Neutrophil (primary cell): ENCODE data around the gene KANSL1.

ENCODE experiments used
- H3K27ac ChIP-seq: fragments of 200-600 bp; sonication (generic); 2 replicates; pipeline ENCODE4 v1.5.1; 2016; ENCODE audit warnings: mild to moderate bottlenecking, moderate library complexity
- H3K27me3 ChIP-seq: fragments of 200-600 bp; sonication (generic); 2 replicates; pipeline ENCODE4 v1.6.0; 2016; ENCODE audit warnings: mild to moderate bottlenecking
- H3K36me3 ChIP-seq: fragments of 200-600 bp; sonication (generic); 2 replicates; pipeline ENCODE4 v1.5.1; 2017
- H3K4me1 ChIP-seq, 2 experiments: fragments of 200-600 bp in 1 of 2; sonication (generic) in 1 of 2; 1 replicate in 1 of 2; 2 replicates in 1 of 2; pipeline versions ENCODE4 v1.5.1 to v1.6.1; 2013 to 2016; ENCODE audit warnings: low read depth in 1 of 2, low read length in 1 of 2, mild to moderate bottlenecking in 1 of 2, moderate library complexity in 1 of 2; ENCODE audit not compliant: control insufficient read depth in 1 of 2, insufficient read depth in 1 of 2
- H3K4me3 ChIP-seq, 2 experiments: fragments of 200-600 bp in 1 of 2; sonication (generic) in 1 of 2; 1 replicate in 1 of 2; 2 replicates in 1 of 2; pipeline ENCODE4 v1.5.1; 2013 to 2016; ENCODE audit warnings: low read depth in 1 of 2, low read length in 1 of 2, mild to moderate bottlenecking in 1 of 2, moderate library complexity in 1 of 2
- H3K9me3 ChIP-seq: fragments of 200-600 bp; sonication (generic); 2 replicates; pipeline ENCODE4 v1.5.1; 2016
- CTCF ChIP-seq: fragments of 200-600 bp; sonication (generic); IDR thresholded peaks from 2 replicates; pipeline ENCODE4 v1.5.1; 2016; ENCODE audit warnings: antibody characterized with exemption

Gene KANSL1

GRCh38 chr17:45991341-45991740, 201.9 kb downstream of the KANSL1 start:
- H3K27me3 ChIP-seq: no peaks in the 10 kb centered on the region
- no peaks in the 10 kb centered on the region for H3K4me1 ChIP-seq
- H3K36me3 ChIP-seq: no peaks in the 10 kb centered on the region
- no peaks in the 10 kb centered on the region for H3K9me3 ChIP-seq
- H3K27ac ChIP-seq: no peak overlapping the region
- TF ChIP-seq CTCF: no peak
- no peak overlapping the region for H3K4me3 ChIP-seq

DNA sequence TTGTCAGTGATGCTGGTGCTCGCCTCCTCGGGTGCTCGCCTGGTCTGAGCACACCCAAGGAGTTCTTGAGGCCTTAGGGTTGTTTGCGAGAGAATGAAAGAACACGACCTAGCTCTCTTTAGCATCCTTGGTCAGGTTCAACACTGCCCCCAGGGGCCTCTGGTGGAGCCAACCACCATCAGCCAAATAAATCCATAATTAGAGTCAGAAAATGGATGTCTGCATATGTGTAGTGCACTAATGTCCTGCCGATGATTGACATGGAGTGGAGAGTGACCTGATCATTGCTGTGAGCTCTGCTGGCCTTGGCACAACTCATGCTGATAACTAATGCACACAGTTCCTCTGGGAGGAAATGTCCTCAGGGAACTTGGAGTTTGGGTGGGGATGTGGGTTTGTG, 202.3 kb downstream of the KANSL1 start:
- H3K27ac ChIP-seq: no peak overlapping the region
- no peak overlapping the region for H3K4me3 ChIP-seq
- H3K27me3 ChIP-seq: no peaks in the 10 kb centered on the region
- no peaks in the 10 kb centered on the region for H3K9me3 ChIP-seq
- no peaks in the 10 kb centered on the region for H3K4me1 ChIP-seq
- TF ChIP-seq CTCF: no peak
- H3K36me3 ChIP-seq: no peaks in the 10 kb centered on the region

DNA sequence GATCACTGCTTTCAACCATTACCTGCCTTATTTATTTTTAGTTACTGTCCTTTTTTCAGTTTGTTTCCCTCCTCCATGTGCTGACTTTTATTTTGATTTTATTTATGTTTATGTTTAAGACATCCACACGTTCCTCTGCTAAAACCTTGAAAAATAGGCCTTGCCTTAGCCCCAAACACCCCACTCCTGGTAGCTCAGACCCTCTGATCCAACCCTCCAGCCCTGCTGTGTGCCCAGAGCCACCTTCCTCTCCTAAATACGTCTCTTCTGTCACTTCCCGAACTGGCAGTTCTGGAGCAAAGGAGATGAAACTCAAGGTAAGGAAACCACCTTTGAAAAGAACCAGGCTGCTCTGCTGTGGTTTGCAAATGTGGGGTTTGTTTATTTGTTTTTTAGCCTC, 203.5 kb downstream of the KANSL1 start:
- no peak overlapping the region for H3K4me3 ChIP-seq
- no peaks in the 10 kb centered on the region for H3K36me3 ChIP-seq
- no peaks in the 10 kb centered on the region for H3K4me1 ChIP-seq
- no peaks in the 10 kb centered on the region for H3K27me3 ChIP-seq
- TF ChIP-seq CTCF: no peak
- no peaks in the 10 kb centered on the region for H3K9me3 ChIP-seq
- H3K27ac ChIP-seq: no peak overlapping the region

DNA sequence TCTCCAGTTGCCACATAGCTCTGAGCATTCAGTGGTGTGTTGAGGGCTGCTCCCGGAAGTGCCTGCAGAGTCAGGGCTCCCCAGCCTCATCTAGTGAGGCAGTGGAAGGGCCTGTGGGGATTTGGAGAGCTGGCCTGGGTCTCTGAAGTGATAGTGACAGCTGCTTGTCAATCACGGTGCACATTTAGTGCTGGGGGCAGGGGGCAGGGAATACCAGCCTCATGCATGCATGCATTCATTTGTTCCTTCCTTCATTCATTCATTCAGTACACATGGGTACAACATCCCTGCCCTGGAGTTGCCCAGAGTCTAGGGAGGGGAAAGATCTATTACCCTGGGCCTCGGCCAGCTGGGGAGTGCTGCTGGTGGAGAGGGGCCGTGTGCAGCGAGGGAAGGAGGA, 205.5 kb downstream of the KANSL1 start:
- TF ChIP-seq CTCF: no peak
- Histone ChIP-seq H3K4me1 (no peaks in the 10 kb centered on the region), H3K36me3 (no peaks in the 10 kb centered on the region), H3K27ac (no peak overlapping the region), H3K4me3 (no peak overlapping the region), H3K9me3 (no peaks in the 10 kb centered on the region), H3K27me3 (no peaks in the 10 kb centered on the region)

DNA sequence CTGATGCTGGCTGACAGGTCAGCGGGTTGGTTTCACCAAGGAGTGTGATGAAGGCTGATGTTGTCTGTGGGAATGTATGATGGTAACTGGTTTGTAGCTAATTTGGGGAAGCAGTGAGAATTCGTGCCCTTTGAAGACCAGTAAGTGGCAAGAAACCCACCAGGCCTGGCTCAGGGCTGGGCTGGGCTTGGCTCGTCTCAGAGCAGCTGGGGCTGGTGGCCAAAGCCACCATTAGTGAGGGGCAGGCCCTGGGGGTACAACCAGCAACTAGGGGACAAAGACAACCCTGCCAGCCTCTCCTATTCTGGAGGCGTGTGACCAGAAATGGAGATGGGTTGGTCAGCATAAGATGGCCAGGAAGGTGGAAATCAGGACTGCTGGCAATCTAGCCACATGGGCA, 207.2 kb downstream of the KANSL1 start:
- H3K4me1 ChIP-seq: no peaks in the 10 kb centered on the region
- no peak for TF ChIP-seq CTCF
- H3K27ac ChIP-seq: no peak overlapping the region
- H3K4me3 ChIP-seq: no peak overlapping the region
- H3K36me3 ChIP-seq: no peaks in the 10 kb centered on the region
- H3K9me3 ChIP-seq: no peaks in the 10 kb centered on the region
- no peaks in the 10 kb centered on the region for H3K27me3 ChIP-seq

- Histone ChIP-seq H3K4me1 (no peaks in the 10 kb centered on the region), H3K36me3 (no peaks in the 10 kb centered on the region), H3K4me3 (no peak overlapping the region), H3K27ac (no peak overlapping the region), H3K27me3 (no peaks in the 10 kb centered on the region), H3K9me3 (no peaks in the 10 kb centered on the region)
- no peak for TF ChIP-seq CTCF
Measured at GRCh38 chr17:45985447-45985846, 207.8 kb downstream of the KANSL1 start.
